HG03558 (cell line): ENCODE measurements around the gene CASP10.

ENCODE experiments used
- ATAC-seq: cut with Tn5 transposase; IDR thresholded peaks from one replicate; pipeline ENCODE4 v1.9.1; 2021; ENCODE audit warnings: moderate number of reproducible peaks; ENCODE audit not compliant: unreplicated experiment; ENCODE audit errors: extremely low read depth

Gene CASP10

GRCh38 chr2:201273330-201273983, 90.5 kb downstream of the CASP10 start:
- no peak for ATAC-seq

GRCh38 chr2:201275069-201275468, 92.1 kb downstream of the CASP10 start:
- ATAC-seq: no peak

GRCh38 chr2:201275990-201276389, 93.0 kb downstream of the CASP10 start:
- no peak for ATAC-seq

GRCh38 chr2:201276511-201276910, 93.6 kb downstream of the CASP10 start:
- ATAC-seq: no peak
